Measurements from ENCODE around the gene FCAR.
"Not testable (repeated sequence)": the region's sequence is repeated elsewhere in the genome, so short reads cannot be mapped to it uniquely, and the experiment has no call there.

FCAR gene

GRCh38 chr19:54938906-54939305, 64.9 kb downstream of the FCAR start:
- Histone ChIP-seq H3K4me1 (ENCODE audit: control insufficient read depth in 5 of 5, insufficient read depth in 5 of 5, low read length in 5 of 5) (no peaks in the 10 kb centered on the region), H3K27me3 (ENCODE audit: control insufficient read depth in 5 of 5, insufficient read depth in 4 of 5, low read length in 5 of 5) (peaks cover 0 to 14% (median 2%) of the 10 kb centered on the region in 5 donors), H3K36me3 (ENCODE audit: control insufficient read depth in 5 of 5, insufficient read depth in 5 of 5, low read length in 5 of 5) (no peaks in the 10 kb centered on the region), H3K9ac (ENCODE audit: low read length in 5 of 5) (no peak overlapping the region), H3K27ac (ENCODE audit: low read depth, low read length) (no peak overlapping the region), H3K9me3 (ENCODE audit: control insufficient read depth in 5 of 5, low read length in 5 of 5) (peaks cover 0 to 3% (median 0%) of the 10 kb centered on the region in 5 donors), H3K4me3 (ENCODE audit: low read depth in 1 of 5, low read length in 5 of 5) (no peak overlapping the region)

- H3K27ac ChIP-seq (ENCODE audit: low read depth, low read length); H3K4me3 ChIP-seq (ENCODE audit: low read depth in 1 of 5, low read length in 5 of 5); H3K4me1 ChIP-seq (ENCODE audit: control insufficient read depth in 5 of 5, insufficient read depth in 5 of 5, low read length in 5 of 5); H3K9ac ChIP-seq (ENCODE audit: low read length in 5 of 5); H3K36me3 ChIP-seq (ENCODE audit: control insufficient read depth in 5 of 5, insufficient read depth in 5 of 5, low read length in 5 of 5); H3K9me3 ChIP-seq (ENCODE audit: control insufficient read depth in 5 of 5, low read length in 5 of 5): not testable (repeated sequence)
- H3K27me3 ChIP-seq (ENCODE audit: control insufficient read depth in 5 of 5, insufficient read depth in 4 of 5, low read length in 5 of 5), result peaks cover 0 to 14% (median 0%) of the 10 kb centered on the region in 5 donors
Measured at GRCh38 chr19:54939538-54939937, 65.5 kb downstream of the FCAR start.
